ENCODE data around the gene VSIG2. TPM values are rescaled to one million over a fixed set of nuclear protein-coding genes. Genes with fewer than 3 reads are reported as not detected.
A peak's percentile ranks its signal among the peaks of the same experiment; 100 is the strongest.

Gene VSIG2
- total RNA-seq, 1 experiment from 2014 or later = not detected

DNA sequence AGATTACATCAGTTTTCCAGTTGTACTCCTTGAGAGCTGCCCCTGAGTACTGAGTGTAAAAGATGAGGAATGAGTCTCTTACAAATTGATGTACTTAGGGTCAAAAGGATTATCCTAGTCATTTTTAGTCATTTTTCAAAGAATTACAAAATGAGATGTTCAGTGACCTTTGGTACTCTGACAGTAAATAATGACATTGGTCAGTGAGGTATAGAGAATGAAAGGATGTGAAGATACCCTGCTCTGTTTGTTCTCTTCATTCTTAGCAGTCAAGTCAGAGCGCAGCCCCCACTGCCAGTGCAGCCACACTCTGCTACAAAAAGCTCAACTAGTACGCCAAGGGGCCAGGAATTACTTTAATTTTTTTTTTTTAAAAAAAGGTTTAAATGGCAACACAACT, 14.1 kb upstream of the VSIG2 start:
- Histone ChIP-seq H3K36me3 (ENCODE audit: control insufficient read depth, insufficient read depth, low read length) (no peaks in the 10 kb centered on the region; the same call in 1 of the 2 replicates), H3K4me3 (ENCODE audit: low read depth, low read length) (no peak overlapping the region), H3K9me3 (no peaks in the 10 kb centered on the region), H3K4me1 (peaks cover 32% of the 10 kb centered on the region), H3K27me3 (replicated peaks; ENCODE audit: control insufficient read depth, insufficient read depth, low read length) (no peaks in the 10 kb centered on the region)
- TF ChIP-seq, protein P1, sequence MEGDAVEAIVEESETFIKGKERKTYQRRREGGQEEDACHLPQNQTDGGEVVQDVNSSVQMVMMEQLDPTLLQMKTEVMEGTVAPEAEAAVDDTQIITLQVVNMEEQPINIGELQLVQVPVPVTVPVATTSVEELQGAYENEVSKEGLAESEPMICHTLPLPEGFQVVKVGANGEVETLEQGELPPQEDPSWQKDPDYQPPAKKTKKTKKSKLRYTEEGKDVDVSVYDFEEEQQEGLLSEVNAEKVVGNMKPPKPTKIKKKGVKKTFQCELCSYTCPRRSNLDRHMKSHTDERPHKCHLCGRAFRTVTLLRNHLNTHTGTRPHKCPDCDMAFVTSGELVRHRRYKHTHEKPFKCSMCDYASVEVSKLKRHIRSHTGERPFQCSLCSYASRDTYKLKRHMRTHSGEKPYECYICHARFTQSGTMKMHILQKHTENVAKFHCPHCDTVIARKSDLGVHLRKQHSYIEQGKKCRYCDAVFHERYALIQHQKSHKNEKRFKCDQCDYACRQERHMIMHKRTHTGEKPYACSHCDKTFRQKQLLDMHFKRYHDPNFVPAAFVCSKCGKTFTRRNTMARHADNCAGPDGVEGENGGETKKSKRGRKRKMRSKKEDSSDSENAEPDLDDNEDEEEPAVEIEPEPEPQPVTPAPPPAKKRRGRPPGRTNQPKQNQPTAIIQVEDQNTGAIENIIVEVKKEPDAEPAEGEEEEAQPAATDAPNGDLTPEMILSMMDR (IDR thresholded peaks at IDR 0.05; ENCODE audit: insufficient read depth in 1 of 2, low read depth in 1 of 2, low read length in 1 of 2, severe bottlenecking in 1 of 2, unreplicated experiment in 1 of 2) = no peak
- Mint-ChIP-seq H3K9me3 (ENCODE audit: unreplicated experiment) (no peaks in the 10 kb centered on the region), H3K4me3 (ENCODE audit: unreplicated experiment) (no peak overlapping the region), H3K27ac (ENCODE audit: unreplicated experiment) (no peak overlapping the region), H3K36me3 (ENCODE audit: insufficient read depth, unreplicated experiment) (peaks cover 45% of the 10 kb centered on the region), H3K4me1 (ENCODE audit: low read depth, unreplicated experiment) (peaks cover 32% of the 10 kb centered on the region), H3K27me3 (ENCODE audit: insufficient read depth, unreplicated experiment) (no peaks in the 10 kb centered on the region)
- ChIA-PET CTCF (interaction anchor here (1.4 to 1.9 kb wide), 3 partner anchors 13 to 97 kb away, joined by 4 to 7 read pairs (median 6); no protein-coding TSS in a partner anchor), POLR2A (interaction anchor here (0.6 to 0.7 kb wide), 2 partner anchors 73 to 1146 kb away, joined by 6 to 7 read pairs; no protein-coding TSS in a partner anchor)
- DNase-seq = no peak
- BruUV-seq (replicated peaks) = no TSS peak
- intact Hi-C loops (cut with micrococcal nuclease; ENCODE audit: unreplicated experiment) = no loop called here

- peak overlapping the region; percentile 72 for H3K4me3 Mint-ChIP-seq (ENCODE audit: unreplicated experiment)
- peaks cover 10% of the 10 kb centered on the region for H3K4me1 Mint-ChIP-seq (ENCODE audit: low read depth, unreplicated experiment)
- Histone ChIP-seq H3K9me3 (no peaks in the 10 kb centered on the region), H3K27me3 (replicated peaks; ENCODE audit: control insufficient read depth, insufficient read depth, low read length) (no peaks in the 10 kb centered on the region), H3K4me1 (peaks cover 18% of the 10 kb centered on the region), H3K36me3 (ENCODE audit: control insufficient read depth, insufficient read depth, low read length) (no peaks in the 10 kb centered on the region), H3K4me3 (ENCODE audit: low read depth, low read length) (peak overlapping the region; percentile 52)
- H3K36me3 Mint-ChIP-seq (ENCODE audit: insufficient read depth, unreplicated experiment) = peaks cover 29% of the 10 kb centered on the region
- no peaks in the 10 kb centered on the region for H3K9me3 Mint-ChIP-seq (ENCODE audit: unreplicated experiment)
- no peaks in the 10 kb centered on the region for H3K27me3 Mint-ChIP-seq (ENCODE audit: insufficient read depth, unreplicated experiment)
- intact Hi-C loops (cut with micrococcal nuclease; ENCODE audit: unreplicated experiment) = loop anchor here (1.0 to 2.0 kb wide), 8 partner anchors 15 to 361 kb away; partner anchors contain the start of genes SIAE and SPA17
- CTCF ChIA-PET = interaction anchor here (0.6 to 3.8 kb wide), 33 partner anchors 10 to 1761 kb away, joined by 3 to 50 read pairs (median 5); partner anchors contain the start of genes NRGN, SIAE, SPA17 and VSIG2
- DNase-seq = peak; percentile 93 to 95
- TF ChIP-seq, protein P1 (IDR thresholded peaks at IDR 0.05; ENCODE audit: insufficient read depth in 1 of 2, low read depth in 1 of 2, low read length in 1 of 2, severe bottlenecking in 1 of 2, unreplicated experiment in 1 of 2) = peak; percentile 94 to 96
- peak overlapping the region; percentile 17 for H3K27ac Mint-ChIP-seq (ENCODE audit: unreplicated experiment)
- POLR2A ChIA-PET = interaction anchor here (1.2 kb wide), 1 partner anchor 90 kb away, joined by 3 read pairs; no protein-coding TSS in a partner anchor
- BruUV-seq (replicated peaks) = no TSS peak
Observed at GRCh38 chr11:124763156-124763947, 11.3 kb upstream of the VSIG2 start.

DNA sequence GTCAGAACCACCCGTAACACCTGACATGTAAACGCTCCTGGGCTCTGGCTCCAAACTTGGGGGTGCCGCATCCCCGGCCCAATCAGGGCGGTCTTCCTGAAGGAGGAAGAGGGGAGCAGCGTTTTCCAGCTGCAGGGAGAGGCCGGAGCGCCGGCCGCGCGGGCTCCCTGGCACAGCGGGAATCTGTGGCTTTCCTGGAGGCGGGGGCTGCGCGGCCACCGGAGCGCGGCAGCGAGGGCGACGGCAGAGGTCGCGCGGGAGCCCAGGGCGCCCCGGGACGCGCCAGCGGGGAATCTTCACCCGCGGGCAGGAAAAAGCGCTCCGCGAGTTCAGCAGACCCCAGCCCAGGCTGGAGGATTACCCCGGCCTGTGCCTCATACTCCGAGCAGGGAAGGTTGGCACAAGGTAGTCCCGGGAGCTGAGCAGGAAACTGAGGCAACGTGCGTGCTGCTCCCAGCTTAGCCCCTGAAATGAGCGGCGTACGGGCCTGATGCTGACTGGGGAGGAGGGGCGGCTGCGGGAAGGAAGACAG, 10.6 kb upstream of the VSIG2 start:
- H3K27me3 ChIP-seq (replicated peaks; ENCODE audit: control insufficient read depth, insufficient read depth, low read length) = no peaks in the 10 kb centered on the region
- intact Hi-C loops (cut with micrococcal nuclease; ENCODE audit: unreplicated experiment) = loop anchor here (1.0 to 2.0 kb wide), 9 partner anchors 15 to 360 kb away; partner anchors contain the start of genes SIAE and SPA17
- no peaks in the 10 kb centered on the region for H3K36me3 ChIP-seq (ENCODE audit: control insufficient read depth, insufficient read depth, low read length)

More for the DNA sequence above, 10.6 kb upstream of the VSIG2 start:
- ChIA-PET POLR2A (interaction anchor here (1.2 kb wide), 1 partner anchor 90 kb away, joined by 3 read pairs; no protein-coding TSS in a partner anchor), CTCF (interaction anchor here (1.0 to 3.8 kb wide), 25 partner anchors 10 to 140 kb away, joined by 3 to 50 read pairs (median 6); partner anchors contain the start of genes NRGN, SIAE, SPA17 and VSIG2)
- no TSS peak for BruUV-seq (replicated peaks)
- no peaks in the 10 kb centered on the region for H3K9me3 Mint-ChIP-seq (ENCODE audit: unreplicated experiment)
- DNase-seq = peak; percentile 66 to 76
- TF ChIP-seq, protein P1 (IDR thresholded peaks at IDR 0.05; ENCODE audit: insufficient read depth in 1 of 2, low read depth in 1 of 2, low read length in 1 of 2, severe bottlenecking in 1 of 2, unreplicated experiment in 1 of 2) = no peak
- H3K4me3 ChIP-seq (ENCODE audit: low read depth, low read length) = peak overlapping the region; percentile 52
- peaks cover 10% of the 10 kb centered on the region for H3K4me1 Mint-ChIP-seq (ENCODE audit: low read depth, unreplicated experiment)
- H3K9me3 ChIP-seq = no peaks in the 10 kb centered on the region
- H3K4me1 ChIP-seq = peaks cover 24% of the 10 kb centered on the region
- peaks cover 23% of the 10 kb centered on the region for H3K36me3 Mint-ChIP-seq (ENCODE audit: insufficient read depth, unreplicated experiment)
- peak overlapping the region; percentile 17 for H3K27ac Mint-ChIP-seq (ENCODE audit: unreplicated experiment)
- peak overlapping the region; percentile 72 for H3K4me3 Mint-ChIP-seq (ENCODE audit: unreplicated experiment)
- no peaks in the 10 kb centered on the region for H3K27me3 Mint-ChIP-seq (ENCODE audit: insufficient read depth, unreplicated experiment)
